Measurements from ENCODE around the gene MED6. TPM values are rescaled to one million over a fixed set of nuclear protein-coding genes. Genes with fewer than 3 reads are reported as not detected.

Gene MED6
- total RNA-seq, 1 experiment from 2014 or later = 46.3 TPM

DNA sequence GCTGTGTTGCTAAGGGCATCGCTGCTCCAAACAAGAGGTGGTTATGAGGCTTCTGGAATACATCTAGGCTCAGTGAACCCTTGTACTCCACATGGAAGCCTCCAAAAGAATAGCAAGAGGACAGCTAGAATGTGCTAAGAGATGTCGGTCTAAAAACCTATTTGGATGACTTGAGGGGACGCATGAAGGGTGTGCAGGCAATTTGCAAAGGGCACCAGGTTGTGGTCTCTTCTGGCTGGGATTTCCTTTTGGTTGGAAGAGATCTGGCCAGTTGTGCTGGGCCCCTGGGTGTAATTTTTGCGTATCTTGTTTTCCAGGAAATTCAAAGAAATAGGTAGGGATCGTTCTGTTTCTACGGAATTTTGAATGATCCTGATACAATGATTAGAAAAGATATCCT, 45.4 kb upstream of the MED6 start (continued):
- no peak for TF ChIP-seq RELA (CRISPR knock-in tag; IDR thresholded peaks at IDR 0.05; ENCODE audit: borderline replicate concordance)
- TF ChIP-seq, protein P1, sequence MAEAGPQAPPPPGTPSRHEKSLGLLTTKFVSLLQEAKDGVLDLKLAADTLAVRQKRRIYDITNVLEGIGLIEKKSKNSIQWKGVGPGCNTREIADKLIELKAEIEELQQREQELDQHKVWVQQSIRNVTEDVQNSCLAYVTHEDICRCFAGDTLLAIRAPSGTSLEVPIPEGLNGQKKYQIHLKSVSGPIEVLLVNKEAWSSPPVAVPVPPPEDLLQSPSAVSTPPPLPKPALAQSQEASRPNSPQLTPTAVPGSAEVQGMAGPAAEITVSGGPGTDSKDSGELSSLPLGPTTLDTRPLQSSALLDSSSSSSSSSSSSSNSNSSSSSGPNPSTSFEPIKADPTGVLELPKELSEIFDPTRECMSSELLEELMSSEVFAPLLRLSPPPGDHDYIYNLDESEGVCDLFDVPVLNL (CRISPR knock-in tag; IDR thresholded peaks at IDR 0.05; ENCODE audit: borderline replicate concordance, low read depth) = no peak
- TF ChIP-seq RORB (CRISPR knock-in tag; IDR thresholded peaks at IDR 0.05) = no peak
- no peak for TF ChIP-seq IRF2 (CRISPR knock-in tag; IDR thresholded peaks at IDR 0.05; ENCODE audit: borderline replicate concordance, low read depth)
- TF ChIP-seq NR1H2 (CRISPR knock-in tag; IDR thresholded peaks at IDR 0.05) = no peak
- TF ChIP-seq ZNF219 (CRISPR knock-in tag; IDR thresholded peaks at IDR 0.05; ENCODE audit: borderline replicate concordance) = no peak
- TF ChIP-seq ZNF416 (CRISPR knock-in tag; IDR thresholded peaks at IDR 0.05) = no peak
- TF ChIP-seq TEAD1 (CRISPR knock-in tag; IDR thresholded peaks at IDR 0.05) = no peak
- no peak for TF ChIP-seq NFYB (CRISPR knock-in tag; conservative IDR thresholded peaks at IDR 0.05; ENCODE audit: low read depth)

DNA sequence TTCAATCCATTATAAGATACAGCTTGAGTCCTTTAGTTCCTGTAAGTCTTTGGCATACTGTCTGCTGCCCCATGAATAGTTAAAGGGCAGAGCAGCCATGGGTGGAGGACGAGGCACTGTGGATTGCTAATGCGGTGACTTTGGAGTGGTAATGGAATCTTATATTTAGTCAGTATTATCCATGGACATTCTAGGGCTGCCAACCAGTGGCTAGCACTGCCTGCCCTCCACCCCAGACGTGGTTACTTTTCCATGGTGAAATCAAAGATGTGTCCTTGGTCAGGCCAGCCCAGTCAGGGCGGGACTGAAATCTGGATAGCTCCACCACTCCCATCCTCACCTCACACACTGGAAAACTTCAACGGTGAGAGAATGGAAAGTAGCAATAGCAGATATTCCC, 43.5 kb upstream of the MED6 start:
- ATAC-seq (no peak), DNase-seq (ENCODE audit: low spot score) (no peak)
- TF ChIP-seq EMX1 (CRISPR knock-in tag; IDR thresholded peaks at IDR 0.05) (no peak), ZNF423 (CRISPR knock-in tag; IDR thresholded peaks at IDR 0.05) (no peak), TCF7 (CRISPR knock-in tag; IDR thresholded peaks at IDR 0.05; ENCODE audit: low read depth) (no peak), ZNF121 (CRISPR knock-in tag; IDR thresholded peaks at IDR 0.05) (no peak), ZNF219 (CRISPR knock-in tag; IDR thresholded peaks at IDR 0.05; ENCODE audit: borderline replicate concordance) (no peak), NR3C1 (CRISPR knock-in tag; conservative IDR thresholded peaks at IDR 0.05; ENCODE audit: low read depth) (no peak), NFATC4 (CRISPR knock-in tag; IDR thresholded peaks at IDR 0.05) (no peak), HMGA2 (CRISPR knock-in tag; IDR thresholded peaks at IDR 0.05) (no peak), MYBL2 (CRISPR knock-in tag; IDR thresholded peaks at IDR 0.05) (no peak), SP1 (CRISPR knock-in tag; conservative IDR thresholded peaks at IDR 0.05) (no peak), GTF2I (CRISPR knock-in tag; conservative IDR thresholded peaks at IDR 0.05) (no peak), SMAD3 (CRISPR knock-in tag; IDR thresholded peaks at IDR 0.05; ENCODE audit: borderline replicate concordance) (no peak), CREB1 (CRISPR knock-in tag; IDR thresholded peaks at IDR 0.05) (no peak)
- TF ChIP-seq, protein P2, sequence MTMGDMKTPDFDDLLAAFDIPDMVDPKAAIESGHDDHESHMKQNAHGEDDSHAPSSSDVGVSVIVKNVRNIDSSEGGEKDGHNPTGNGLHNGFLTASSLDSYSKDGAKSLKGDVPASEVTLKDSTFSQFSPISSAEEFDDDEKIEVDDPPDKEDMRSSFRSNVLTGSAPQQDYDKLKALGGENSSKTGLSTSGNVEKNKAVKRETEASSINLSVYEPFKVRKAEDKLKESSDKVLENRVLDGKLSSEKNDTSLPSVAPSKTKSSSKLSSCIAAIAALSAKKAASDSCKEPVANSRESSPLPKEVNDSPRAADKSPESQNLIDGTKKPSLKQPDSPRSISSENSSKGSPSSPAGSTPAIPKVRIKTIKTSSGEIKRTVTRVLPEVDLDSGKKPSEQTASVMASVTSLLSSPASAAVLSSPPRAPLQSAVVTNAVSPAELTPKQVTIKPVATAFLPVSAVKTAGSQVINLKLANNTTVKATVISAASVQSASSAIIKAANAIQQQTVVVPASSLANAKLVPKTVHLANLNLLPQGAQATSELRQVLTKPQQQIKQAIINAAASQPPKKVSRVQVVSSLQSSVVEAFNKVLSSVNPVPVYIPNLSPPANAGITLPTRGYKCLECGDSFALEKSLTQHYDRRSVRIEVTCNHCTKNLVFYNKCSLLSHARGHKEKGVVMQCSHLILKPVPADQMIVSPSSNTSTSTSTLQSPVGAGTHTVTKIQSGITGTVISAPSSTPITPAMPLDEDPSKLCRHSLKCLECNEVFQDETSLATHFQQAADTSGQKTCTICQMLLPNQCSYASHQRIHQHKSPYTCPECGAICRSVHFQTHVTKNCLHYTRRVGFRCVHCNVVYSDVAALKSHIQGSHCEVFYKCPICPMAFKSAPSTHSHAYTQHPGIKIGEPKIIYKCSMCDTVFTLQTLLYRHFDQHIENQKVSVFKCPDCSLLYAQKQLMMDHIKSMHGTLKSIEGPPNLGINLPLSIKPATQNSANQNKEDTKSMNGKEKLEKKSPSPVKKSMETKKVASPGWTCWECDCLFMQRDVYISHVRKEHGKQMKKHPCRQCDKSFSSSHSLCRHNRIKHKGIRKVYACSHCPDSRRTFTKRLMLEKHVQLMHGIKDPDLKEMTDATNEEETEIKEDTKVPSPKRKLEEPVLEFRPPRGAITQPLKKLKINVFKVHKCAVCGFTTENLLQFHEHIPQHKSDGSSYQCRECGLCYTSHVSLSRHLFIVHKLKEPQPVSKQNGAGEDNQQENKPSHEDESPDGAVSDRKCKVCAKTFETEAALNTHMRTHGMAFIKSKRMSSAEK (CRISPR knock-in tag; IDR thresholded peaks at IDR 0.05; ENCODE audit: borderline replicate concordance) = no peak
- TF ChIP-seq, protein P3, sequence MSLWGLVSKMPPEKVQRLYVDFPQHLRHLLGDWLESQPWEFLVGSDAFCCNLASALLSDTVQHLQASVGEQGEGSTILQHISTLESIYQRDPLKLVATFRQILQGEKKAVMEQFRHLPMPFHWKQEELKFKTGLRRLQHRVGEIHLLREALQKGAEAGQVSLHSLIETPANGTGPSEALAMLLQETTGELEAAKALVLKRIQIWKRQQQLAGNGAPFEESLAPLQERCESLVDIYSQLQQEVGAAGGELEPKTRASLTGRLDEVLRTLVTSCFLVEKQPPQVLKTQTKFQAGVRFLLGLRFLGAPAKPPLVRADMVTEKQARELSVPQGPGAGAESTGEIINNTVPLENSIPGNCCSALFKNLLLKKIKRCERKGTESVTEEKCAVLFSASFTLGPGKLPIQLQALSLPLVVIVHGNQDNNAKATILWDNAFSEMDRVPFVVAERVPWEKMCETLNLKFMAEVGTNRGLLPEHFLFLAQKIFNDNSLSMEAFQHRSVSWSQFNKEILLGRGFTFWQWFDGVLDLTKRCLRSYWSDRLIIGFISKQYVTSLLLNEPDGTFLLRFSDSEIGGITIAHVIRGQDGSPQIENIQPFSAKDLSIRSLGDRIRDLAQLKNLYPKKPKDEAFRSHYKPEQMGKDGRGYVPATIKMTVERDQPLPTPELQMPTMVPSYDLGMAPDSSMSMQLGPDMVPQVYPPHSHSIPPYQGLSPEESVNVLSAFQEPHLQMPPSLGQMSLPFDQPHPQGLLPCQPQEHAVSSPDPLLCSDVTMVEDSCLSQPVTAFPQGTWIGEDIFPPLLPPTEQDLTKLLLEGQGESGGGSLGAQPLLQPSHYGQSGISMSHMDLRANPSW (CRISPR knock-in tag; conservative IDR thresholded peaks at IDR 0.05; ENCODE audit: low read depth) = no peak
- TF ChIP-seq, protein P4, sequence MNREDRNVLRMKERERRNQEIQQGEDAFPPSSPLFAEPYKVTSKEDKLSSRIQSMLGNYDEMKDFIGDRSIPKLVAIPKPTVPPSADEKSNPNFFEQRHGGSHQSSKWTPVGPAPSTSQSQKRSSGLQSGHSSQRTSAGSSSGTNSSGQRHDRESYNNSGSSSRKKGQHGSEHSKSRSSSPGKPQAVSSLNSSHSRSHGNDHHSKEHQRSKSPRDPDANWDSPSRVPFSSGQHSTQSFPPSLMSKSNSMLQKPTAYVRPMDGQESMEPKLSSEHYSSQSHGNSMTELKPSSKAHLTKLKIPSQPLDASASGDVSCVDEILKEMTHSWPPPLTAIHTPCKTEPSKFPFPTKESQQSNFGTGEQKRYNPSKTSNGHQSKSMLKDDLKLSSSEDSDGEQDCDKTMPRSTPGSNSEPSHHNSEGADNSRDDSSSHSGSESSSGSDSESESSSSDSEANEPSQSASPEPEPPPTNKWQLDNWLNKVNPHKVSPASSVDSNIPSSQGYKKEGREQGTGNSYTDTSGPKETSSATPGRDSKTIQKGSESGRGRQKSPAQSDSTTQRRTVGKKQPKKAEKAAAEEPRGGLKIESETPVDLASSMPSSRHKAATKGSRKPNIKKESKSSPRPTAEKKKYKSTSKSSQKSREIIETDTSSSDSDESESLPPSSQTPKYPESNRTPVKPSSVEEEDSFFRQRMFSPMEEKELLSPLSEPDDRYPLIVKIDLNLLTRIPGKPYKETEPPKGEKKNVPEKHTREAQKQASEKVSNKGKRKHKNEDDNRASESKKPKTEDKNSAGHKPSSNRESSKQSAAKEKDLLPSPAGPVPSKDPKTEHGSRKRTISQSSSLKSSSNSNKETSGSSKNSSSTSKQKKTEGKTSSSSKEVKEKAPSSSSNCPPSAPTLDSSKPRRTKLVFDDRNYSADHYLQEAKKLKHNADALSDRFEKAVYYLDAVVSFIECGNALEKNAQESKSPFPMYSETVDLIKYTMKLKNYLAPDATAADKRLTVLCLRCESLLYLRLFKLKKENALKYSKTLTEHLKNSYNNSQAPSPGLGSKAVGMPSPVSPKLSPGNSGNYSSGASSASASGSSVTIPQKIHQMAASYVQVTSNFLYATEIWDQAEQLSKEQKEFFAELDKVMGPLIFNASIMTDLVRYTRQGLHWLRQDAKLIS (CRISPR knock-in tag; IDR thresholded peaks at IDR 0.05; ENCODE audit: borderline replicate concordance) = no peak
- TF ChIP-seq, protein P5, sequence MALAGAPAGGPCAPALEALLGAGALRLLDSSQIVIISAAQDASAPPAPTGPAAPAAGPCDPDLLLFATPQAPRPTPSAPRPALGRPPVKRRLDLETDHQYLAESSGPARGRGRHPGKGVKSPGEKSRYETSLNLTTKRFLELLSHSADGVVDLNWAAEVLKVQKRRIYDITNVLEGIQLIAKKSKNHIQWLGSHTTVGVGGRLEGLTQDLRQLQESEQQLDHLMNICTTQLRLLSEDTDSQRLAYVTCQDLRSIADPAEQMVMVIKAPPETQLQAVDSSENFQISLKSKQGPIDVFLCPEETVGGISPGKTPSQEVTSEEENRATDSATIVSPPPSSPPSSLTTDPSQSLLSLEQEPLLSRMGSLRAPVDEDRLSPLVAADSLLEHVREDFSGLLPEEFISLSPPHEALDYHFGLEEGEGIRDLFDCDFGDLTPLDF (CRISPR knock-in tag; IDR thresholded peaks at IDR 0.05) = no peak
- no peaks in the 10 kb centered on the region for H3K9me3 Mint-ChIP-seq
- no peak overlapping the region for H3K27ac Mint-ChIP-seq
- CTCF ChIA-PET = interaction anchor here (1.1 to 1.6 kb wide), 3 partner anchors 70 to 174 kb away, joined by 3 to 4 read pairs (median 3); partner anchors contain the start of gene MAP3K9
- H3K36me3 Mint-ChIP-seq = peaks cover 3% of the 10 kb centered on the region; the same call in 1 of the 2 replicates
- POLR2A ChIA-PET = no interaction called here
- H3K4me1 Mint-ChIP-seq = peaks cover 70% of the 10 kb centered on the region
- peak overlapping the region; percentile 88 for H3K4me3 Mint-ChIP-seq
- no peaks in the 10 kb centered on the region for H3K27me3 Mint-ChIP-seq (ENCODE audit: low read depth)

Data from WTC11 (cell line).